Activated T-cell treated with anti-CD3 and anti-CD28 coated beads for 1 hour (primary cell): ENCODE results near the gene GRID1.

Source experiments
- DNase-seq: peaks from one replicate; pipeline ENCODE4 v3.0.0-alpha.2; 2020; ENCODE audit warnings: low read depth

Gene GRID1

DNA sequence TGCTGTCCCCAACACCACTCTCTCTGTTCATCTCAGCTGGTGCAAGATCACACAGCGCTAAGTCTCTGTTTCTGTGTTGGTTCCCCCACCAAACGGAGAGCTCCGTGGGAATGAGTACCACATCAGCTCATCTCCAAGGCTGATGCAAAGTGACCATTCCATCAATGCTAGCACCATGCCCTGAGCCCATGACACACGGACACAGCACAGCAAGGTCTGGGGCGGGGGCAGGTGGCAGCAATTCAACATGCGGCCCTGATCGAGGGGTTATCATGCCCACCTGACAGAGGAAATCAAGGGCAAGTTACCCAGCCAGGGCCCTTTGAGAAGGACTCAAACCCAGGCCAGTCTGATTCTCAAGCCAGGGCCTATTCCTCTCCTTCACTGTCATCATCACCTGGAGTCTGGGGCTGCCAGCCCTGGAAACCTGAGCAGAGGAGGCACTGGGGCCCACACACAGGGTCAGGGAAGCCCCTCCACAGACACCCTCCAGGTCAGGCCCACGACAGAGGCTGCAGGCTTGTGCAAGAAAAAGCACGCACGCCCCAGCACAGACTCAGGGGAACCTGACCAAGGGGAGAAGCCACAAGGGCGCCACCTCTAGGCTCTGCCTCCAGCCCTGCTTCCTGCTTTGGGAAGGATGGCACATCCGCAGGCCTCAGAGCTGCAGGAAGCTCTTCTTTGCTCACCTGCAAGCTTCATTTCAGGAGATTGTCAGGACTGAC lies 74.8 kb downstream of the GRID1 start:
- no peak for DNase-seq

DNA sequence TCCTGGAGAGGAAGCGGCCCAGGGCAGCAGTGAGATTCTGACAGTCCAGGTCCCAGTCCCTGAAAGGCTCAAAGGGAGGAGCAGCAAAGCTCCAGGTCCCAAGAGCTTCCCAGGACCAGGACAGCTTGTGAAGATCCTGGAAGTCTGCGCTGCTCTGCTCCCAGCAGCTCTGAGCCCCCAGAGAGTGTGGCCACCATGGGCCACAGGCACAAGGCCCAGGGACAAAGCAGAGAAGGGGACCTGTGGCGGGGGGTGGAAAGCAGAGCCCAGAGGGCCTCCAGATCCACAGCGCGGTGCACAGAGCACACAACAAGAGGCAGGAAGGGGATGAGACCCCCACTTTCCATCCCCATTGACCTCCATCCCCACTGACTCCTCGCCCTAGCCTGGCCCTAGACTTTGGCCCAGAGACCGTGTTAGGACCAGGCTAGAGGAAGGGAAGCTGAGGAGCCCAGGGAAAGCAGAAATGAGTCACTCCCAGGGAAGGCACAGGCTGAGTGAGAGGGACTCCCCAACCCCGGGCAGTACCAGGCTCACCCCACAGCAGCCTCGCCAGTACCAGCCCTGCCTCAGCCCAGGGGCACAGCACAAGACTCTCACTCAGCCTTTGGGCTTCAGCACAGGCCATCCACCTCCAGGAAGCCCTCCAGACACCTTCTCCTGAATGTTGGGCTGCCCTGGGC lies 75.5 kb downstream of the GRID1 start:
- no peak for DNase-seq

DNA sequence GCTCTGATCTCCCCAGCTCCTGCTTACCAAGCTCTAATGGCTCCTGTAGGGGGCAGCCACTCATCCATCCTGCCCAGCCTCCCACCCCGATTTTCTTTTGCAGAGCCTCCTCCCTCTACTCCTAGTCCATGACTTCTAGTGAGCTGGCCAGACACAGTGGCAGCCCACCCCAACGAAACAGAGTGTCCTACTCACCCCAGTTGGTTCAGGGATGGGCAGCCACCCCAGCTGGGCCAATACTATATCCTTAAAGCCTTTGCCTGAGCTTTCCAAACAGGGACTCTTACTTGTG lies 77.1 kb downstream of the GRID1 start:
- DNase-seq, result no peak

GRCh38 chr10:86288695-86289576 lies 77.7 kb downstream of the GRID1 start:
- no peak for DNase-seq

- DNase-seq, result no peak
These were observed 78.5 kb downstream of the GRID1 start for GRCh38 chr10:86287966-86288579.

DNA sequence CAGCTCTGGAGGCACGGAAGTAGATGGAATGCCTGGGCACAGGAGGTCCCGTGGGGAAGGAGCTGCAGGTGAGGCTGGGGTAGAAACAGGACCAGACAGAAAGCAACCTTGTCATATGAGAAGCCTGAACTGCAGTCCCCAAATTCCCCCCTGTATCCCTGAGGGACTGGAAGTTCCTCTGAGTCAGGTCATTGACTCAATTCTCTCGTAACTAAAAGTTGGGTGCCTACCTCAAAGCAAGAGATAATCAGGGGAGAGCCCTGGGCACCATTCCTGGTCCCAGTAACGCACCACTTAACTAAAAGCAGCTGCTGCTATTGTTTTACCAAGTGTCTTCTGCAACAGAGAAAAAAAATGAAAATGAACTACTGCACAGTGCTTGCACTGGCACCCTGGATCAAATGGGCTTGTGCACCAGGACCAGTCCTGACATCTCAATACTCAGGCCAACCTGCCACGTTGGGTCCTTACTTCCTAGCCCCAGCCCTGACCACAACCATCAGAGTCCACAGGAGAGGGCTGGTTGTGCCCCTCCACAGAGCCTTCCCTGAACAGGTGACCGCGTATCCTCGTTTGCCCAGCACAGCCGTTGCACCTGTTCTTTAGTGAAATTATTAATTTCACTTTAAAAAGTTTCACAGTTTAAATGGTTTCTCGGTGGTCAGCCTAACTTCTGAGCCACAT lies 79.3 kb downstream of the GRID1 start:
- DNase-seq, result no peak

- DNase-seq, result no peak
These were observed 80.1 kb downstream of the GRID1 start for GRCh38 chr10:86286236-86287109.

GRCh38 chr10:86285136-86285790 lies 81.3 kb downstream of the GRID1 start:
- no peak for DNase-seq

DNA sequence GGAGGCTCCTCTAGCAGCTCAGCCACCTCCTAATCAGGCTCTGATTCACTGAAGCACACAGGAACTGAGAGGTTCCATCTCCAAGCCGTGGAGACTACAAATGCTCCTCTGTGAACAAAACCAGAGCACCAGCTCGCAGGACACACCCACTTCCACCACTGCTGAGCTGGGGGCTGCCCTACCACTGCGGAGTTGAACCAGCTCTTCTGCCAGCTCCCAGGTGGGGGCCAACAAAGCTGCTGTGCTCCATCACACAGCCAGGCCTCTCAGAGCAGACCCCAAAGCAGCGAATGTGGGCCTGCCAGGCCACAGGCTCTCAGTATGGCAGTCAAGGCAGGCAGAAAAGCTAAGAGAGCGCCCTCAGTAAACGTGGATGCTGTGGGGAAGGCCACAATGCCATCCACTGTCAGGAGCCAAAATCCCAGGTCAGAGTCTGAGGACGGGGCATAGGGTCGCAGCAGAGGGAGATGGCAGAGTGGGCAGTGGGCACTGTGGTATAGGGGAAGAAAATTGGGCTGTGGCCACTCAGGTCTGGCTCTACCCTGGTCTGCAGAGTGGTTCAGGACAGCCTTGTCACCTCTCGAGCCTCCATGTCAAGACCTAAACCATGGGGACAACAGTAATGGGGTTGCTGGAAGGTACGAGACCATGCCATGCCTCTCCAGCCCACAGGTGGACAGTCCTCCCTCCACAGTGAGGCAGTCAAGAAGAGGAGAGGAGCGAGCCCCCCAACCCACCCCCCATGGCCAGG lies 82.1 kb downstream of the GRID1 start:
- DNase-seq, result no peak

DNA sequence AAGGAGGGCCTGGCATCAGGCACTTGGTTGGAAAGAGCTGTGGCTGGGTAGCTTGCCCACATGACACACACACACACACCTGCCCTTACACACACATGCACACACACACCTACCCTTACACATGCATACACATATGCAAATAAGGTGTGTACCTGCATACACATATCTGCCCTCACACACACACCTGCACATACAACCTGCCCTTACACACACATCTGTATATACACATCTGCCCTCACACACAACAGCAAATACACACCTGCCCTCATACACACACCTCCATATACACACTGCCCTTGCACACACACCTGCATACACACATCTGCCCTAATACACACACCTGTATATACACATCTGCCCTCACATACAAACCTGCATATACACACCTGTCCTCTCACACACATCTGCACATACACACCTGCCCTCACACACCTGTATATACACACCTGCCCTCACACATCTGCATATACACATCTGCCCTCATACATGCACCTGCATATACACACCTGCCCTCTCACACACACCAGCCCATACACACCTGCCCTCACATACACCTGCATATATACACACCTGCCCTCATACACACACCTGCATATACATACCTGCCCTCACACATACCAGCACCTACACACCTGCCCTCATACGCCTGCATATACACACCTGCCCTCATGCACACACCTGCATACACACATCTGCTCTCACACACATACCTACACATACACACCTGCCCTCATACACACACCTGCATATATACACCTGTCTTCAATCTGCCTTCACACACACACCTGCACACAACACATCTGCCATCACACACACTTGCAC lies 82.9 kb downstream of the GRID1 start:
- no peak for DNase-seq

- no peak for DNase-seq
These were observed 83.7 kb downstream of the GRID1 start for GRCh38 chr10:86282664-86283465.

DNA sequence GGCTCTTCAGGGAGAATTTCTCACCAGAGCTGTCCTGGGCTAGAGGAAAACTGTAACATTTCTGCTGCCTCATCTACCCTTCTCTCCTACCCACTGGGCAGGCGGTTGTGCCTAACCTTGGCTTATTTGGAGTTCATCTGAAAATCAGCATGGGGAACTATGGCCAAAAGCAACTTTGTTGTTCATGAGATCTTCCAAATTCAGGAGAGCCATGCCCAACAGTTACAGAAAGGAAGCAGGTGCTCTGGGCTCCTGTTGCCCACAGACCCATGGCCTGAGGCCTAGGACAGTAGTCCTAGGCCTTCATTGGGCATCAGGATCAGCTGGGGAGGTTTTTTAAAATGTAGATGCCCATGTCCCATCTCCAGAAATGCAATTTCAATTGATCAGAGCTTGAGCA lies 85.2 kb downstream of the GRID1 start:
- DNase-seq, result no peak

- DNase-seq, result no peak
These were observed 97.3 kb downstream of the GRID1 start for GRCh38 chr10:86269332-86269731.

DNA sequence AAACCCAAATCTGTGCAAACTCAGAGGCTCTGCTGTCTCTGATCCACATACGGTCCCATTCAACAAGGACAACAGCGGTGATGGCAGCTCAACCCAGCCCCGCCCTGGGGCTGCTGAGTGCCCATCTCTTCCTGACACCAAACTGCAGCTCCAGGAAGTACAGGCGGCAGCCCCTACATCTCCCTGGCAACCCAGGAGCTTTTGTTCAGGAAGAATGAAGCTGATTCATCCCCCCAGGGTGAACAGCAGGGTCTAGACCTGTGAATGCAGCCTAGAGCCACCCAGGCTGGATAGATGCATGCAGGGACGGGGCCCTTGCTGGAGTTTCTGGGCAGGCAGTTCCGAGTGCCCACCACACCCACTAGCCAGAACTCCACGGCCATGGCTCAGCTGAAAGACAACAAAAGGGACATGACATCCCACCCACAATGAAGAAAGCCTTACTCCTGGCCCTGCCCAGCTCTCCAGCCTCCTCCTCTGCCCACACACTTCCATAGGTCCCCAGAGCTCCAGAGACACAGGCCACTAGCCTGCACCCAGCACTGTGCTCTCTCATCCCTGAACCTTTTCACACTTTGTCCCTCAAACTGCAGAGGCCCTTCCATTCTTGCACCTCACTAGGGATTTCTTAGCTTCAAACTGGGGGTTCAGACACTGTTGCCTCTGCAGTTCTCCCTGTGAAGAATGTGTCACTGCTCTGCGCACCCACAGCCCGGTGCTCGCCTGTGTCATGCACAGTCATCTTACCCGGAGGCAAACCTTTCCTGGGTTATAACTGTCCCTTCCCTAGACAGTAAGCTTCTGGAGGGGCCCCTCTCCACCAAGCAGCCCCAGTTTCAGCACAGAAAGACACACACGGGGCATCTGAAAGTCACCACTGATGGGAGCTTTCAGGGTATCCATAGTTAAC lies 99.1 kb downstream of the GRID1 start:
- no peak for DNase-seq

GRCh38 chr10:86266446-86267242 lies 100.0 kb downstream of the GRID1 start:
- DNase-seq, result no peak

DNA sequence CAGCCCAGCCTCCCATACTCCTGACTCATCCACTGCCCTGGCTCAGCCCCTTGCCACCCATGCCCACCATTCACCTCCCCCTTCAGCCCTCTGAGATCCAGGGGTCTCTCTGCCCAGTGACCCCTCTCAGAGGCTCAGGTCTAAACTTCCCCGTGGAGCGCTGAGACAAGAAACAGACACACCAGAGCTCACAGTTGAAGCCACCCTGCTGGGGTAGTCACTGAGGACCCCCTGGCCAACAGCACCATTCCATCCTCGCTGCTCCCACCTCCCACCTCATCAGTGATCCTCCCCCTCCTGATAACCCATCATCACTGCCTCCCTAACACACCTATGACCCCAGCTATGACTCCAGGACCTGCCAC lies 100.7 kb downstream of the GRID1 start:
- DNase-seq, result no peak
